ENCODE measurements around the gene BNIP5. TPM values are rescaled to one million over a fixed set of nuclear protein-coding genes. Genes with fewer than 3 reads are reported as not detected.

The BNIP5 gene
- total and polyA plus RNA-seq, 2 of the 13 experiments (the other 11 are each of a cell fraction or from before 2014, with no cell fraction given), result not detected

- TF ChIP-seq, protein P1, sequence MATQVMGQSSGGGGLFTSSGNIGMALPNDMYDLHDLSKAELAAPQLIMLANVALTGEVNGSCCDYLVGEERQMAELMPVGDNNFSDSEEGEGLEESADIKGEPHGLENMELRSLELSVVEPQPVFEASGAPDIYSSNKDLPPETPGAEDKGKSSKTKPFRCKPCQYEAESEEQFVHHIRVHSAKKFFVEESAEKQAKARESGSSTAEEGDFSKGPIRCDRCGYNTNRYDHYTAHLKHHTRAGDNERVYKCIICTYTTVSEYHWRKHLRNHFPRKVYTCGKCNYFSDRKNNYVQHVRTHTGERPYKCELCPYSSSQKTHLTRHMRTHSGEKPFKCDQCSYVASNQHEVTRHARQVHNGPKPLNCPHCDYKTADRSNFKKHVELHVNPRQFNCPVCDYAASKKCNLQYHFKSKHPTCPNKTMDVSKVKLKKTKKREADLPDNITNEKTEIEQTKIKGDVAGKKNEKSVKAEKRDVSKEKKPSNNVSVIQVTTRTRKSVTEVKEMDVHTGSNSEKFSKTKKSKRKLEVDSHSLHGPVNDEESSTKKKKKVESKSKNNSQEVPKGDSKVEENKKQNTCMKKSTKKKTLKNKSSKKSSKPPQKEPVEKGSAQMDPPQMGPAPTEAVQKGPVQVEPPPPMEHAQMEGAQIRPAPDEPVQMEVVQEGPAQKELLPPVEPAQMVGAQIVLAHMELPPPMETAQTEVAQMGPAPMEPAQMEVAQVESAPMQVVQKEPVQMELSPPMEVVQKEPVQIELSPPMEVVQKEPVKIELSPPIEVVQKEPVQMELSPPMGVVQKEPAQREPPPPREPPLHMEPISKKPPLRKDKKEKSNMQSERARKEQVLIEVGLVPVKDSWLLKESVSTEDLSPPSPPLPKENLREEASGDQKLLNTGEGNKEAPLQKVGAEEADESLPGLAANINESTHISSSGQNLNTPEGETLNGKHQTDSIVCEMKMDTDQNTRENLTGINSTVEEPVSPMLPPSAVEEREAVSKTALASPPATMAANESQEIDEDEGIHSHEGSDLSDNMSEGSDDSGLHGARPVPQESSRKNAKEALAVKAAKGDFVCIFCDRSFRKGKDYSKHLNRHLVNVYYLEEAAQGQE (IDR thresholded peaks at IDR 0.05; ENCODE audit: borderline replicate concordance in 1 of 2, low read depth in 1 of 2, low read length in 2 of 2), result no peak
- no peak for TF ChIP-seq PATZ1 (CRISPR knock-in tag; IDR thresholded peaks at IDR 0.05)
Observed at GRCh38 chr6:36382976-36383375, 46.3 kb upstream of the BNIP5 start (continued).

DNA sequence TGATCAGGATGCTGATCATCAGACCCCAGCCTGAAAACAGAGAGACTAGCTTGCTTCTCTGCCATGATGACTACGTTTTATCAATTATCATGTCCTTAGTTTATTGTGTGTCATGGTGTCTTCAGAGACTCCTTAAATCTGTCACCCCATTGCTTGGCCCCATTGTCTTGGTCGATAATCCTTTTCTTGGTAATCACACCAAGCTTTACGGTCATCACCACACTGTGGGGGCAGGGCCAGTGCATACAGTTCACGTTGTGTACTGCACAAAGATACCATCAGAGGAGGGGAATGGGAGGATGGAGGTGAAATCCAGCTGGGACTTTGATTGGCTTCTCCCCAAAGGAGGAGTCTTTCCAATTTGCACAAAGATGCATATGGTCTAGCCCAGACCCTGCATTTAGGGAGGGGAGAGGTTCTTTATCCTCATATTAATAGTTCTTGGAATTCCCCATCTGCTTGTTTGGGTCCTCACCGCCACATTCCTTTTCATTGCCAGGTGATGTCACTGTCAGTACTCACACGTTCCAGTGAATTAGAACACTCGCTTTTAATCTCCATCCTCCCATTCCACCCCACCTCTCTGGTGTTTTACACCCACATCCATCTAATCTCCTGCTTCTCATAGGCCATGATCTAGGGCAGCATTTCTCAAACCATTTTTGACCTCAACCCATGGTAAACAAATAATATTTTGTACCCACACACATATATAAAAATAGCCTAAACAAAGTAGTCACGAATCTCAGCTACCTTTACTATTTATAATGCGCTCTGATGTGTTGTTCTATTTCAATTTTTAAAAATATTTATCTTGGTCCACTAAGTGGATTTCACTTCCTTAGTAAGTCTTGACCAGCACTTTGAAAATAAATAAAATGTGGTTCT, 45.1 kb upstream of the BNIP5 start:
- ATAC-seq (no peak), DNase-seq (ENCODE audit: low spot score) (no peak), FAIRE-seq (no peak)
- peaks cover 0 to 53% of the 10 kb centered on the region in 2 experiments; a peak in 4 of 5 replicates for H3K27me3 ChIP-seq (ENCODE audit: control insufficient read depth in 1 of 2, insufficient read depth in 2 of 2, low read length in 2 of 2)
- H2AFZ ChIP-seq (ENCODE audit: low read length), result no peak overlapping the region
- POLR2A ChIA-PET, result interaction anchor here (0.7 kb wide), 1 partner anchor 153 kb away, joined by 3 read pairs; no protein-coding TSS in a partner anchor
- no peak overlapping the region for H3K4me3 ChIP-seq (replicated peaks in 1 of 3; ENCODE audit: insufficient read depth in 1 of 3, low read depth in 2 of 3, low read length in 3 of 3)
- H3K79me2 ChIP-seq (ENCODE audit: insufficient read depth, low read length), result no peaks in the 10 kb centered on the region
- H3K4me2 ChIP-seq (ENCODE audit: low read depth, low read length), result no peak overlapping the region
- intact Hi-C loops (cut with micrococcal nuclease; ENCODE audit: unreplicated experiment) (no loop called here), in situ Hi-C loops (cut with HindIII; ENCODE audit: extremely low pct_ligation_motif_present, low pct_unique_long_range_greater_than_20kb) (no loop called here)
- H4K20me1 ChIP-seq (ENCODE audit: insufficient read depth, low read length), result no peaks in the 10 kb centered on the region
- H3K9me3 ChIP-seq (ENCODE audit: low read length), result no peaks in the 10 kb centered on the region
- CTCF ChIA-PET (ENCODE audit: low intra/inter-chr PET ratio, low total read pairs), result no interaction called here
- BruUV-seq (replicated peaks), result no TSS peak
- 33% methylated on average over 9 of the region's 9 CpGs for WGBS (ENCODE audit: low lambda C conversion rate)
- H3K4me1 ChIP-seq (ENCODE audit: insufficient read depth, low read length), result peaks cover 9% of the 10 kb centered on the region
- H3K9ac ChIP-seq (ENCODE audit: insufficient read depth, low read depth, low read length), result no peak overlapping the region
- no peak overlapping the region for H3K27ac ChIP-seq (ENCODE audit: extremely low read length, insufficient read depth, low read length)
- no peaks in the 10 kb centered on the region for H3K36me3 ChIP-seq (replicated peaks in 1 of 2; ENCODE audit: control insufficient read depth in 1 of 2, insufficient read depth in 2 of 2, low read length in 2 of 2)
- TF ChIP-seq ZNF256 (CRISPR knock-in tag; conservative IDR thresholded peaks at IDR 0.05) (no peak), HMGXB3 (CRISPR knock-in tag; IDR thresholded peaks at IDR 0.05; ENCODE audit: borderline replicate concordance) (no peak), ZNF441 (CRISPR knock-in tag; IDR thresholded peaks at IDR 0.05; ENCODE audit: borderline replicate concordance) (no peak), ZBTB38 (CRISPR knock-in tag; IDR thresholded peaks at IDR 0.05) (no peak), PTBP1 (IDR thresholded peaks at IDR 0.05; ENCODE audit: low read depth, low read length, poor library complexity, severe bottlenecking) (no peak), HCFC1 (IDR thresholded peaks at IDR 0.05; ENCODE audit: low read depth, low read length) (no peak), ZNF550 (CRISPR knock-in tag; IDR thresholded peaks at IDR 0.05; ENCODE audit: borderline replicate concordance) (no peak), ZFP37 (CRISPR knock-in tag; IDR thresholded peaks at IDR 0.05; ENCODE audit: borderline replicate concordance) (no peak), PRMT3 (CRISPR knock-in tag; IDR thresholded peaks at IDR 0.05; ENCODE audit: borderline replicate concordance, low read depth) (no peak)

All from HepG2 (cell line).